H9 (cell line): Measurements from ENCODE around the gene DAPK2. TPM values are rescaled to one million over a fixed set of nuclear protein-coding genes. Genes with fewer than 3 reads are reported as not detected.

ENCODE experiments used
- DNase-seq: peaks from one replicate; pipeline ENCODE4 v3.0.0-alpha.2; 2017
- H2AFZ ChIP-seq: one replicate; pipeline ENCODE4 v1.6.1; 2013; ENCODE audit warnings: mild to moderate bottlenecking, low read length, control low read depth, moderate library complexity
- H2AK5ac ChIP-seq: 2 replicates; pipeline ENCODE4 v1.6.1; 2013; ENCODE audit warnings: low read length, control low read depth, mixed read lengths; ENCODE audit not compliant: insufficient read length
- H2BK120ac ChIP-seq: one replicate; pipeline ENCODE4 v1.6.1; 2013; ENCODE audit warnings: low read depth, mild to moderate bottlenecking, low read length, control low read depth, inconsistent platforms; ENCODE audit not compliant: poor library complexity, severe bottlenecking
- H2BK12ac ChIP-seq: 2 replicates; pipeline ENCODE4 v1.6.1; 2013; ENCODE audit warnings: low read length, control low read depth, mixed read lengths, low read depth; ENCODE audit not compliant: insufficient read length
- H2BK15ac ChIP-seq: 2 replicates; pipeline ENCODE4 v1.6.1; 2013; ENCODE audit warnings: low read depth, low read length, control low read depth
- H2BK20ac ChIP-seq: one replicate; pipeline ENCODE4 v1.6.1; 2013; ENCODE audit warnings: low read depth, mild to moderate bottlenecking, low read length, control low read depth, inconsistent platforms; ENCODE audit not compliant: poor library complexity, severe bottlenecking
- H2BK5ac ChIP-seq: 2 replicates; pipeline ENCODE4 v1.6.1; 2013; ENCODE audit warnings: low read length, control low read depth, mixed read lengths; ENCODE audit not compliant: insufficient read length
- H3K14ac ChIP-seq: 2 replicates; pipeline ENCODE4 v1.6.1; 2013; ENCODE audit warnings: low read length, control low read depth; ENCODE audit not compliant: insufficient read depth
- H3K18ac ChIP-seq: 2 replicates; pipeline ENCODE4 v1.6.1; 2013; ENCODE audit warnings: low read depth, mild to moderate bottlenecking, mixed read lengths, low read length, control low read depth; ENCODE audit not compliant: insufficient read length
- H3K23ac ChIP-seq: 2 replicates; pipeline ENCODE4 v1.6.1; 2013; ENCODE audit warnings: low read length, control low read depth, mixed read lengths, low read depth; ENCODE audit not compliant: insufficient read length
- H3K23me2 ChIP-seq: 2 replicates; pipeline ENCODE4 v1.6.1; 2013; ENCODE audit warnings: low read depth, mild to moderate bottlenecking, mixed read lengths, low read length, control low read depth; ENCODE audit not compliant: insufficient read length, poor library complexity, severe bottlenecking
- H3K27ac ChIP-seq: 2 replicates; pipeline ENCODE4 v1.5.1; 2013; ENCODE audit warnings: low read length, control low read depth, mixed read lengths, low read depth; ENCODE audit not compliant: insufficient read length
- H3K27me3 ChIP-seq: 2 replicates; pipeline ENCODE4 v1.6.1; 2013; ENCODE audit warnings: low read length, control low read depth, inconsistent platforms; ENCODE audit not compliant: insufficient read depth
- H3K4ac ChIP-seq: 2 replicates; pipeline ENCODE4 v1.6.1; 2013; ENCODE audit warnings: low read depth, mild to moderate bottlenecking, control low read depth, inconsistent platforms, low read length, moderate library complexity
- H3K4me1 ChIP-seq: 2 replicates; pipeline ENCODE4 v1.6.1; 2013; ENCODE audit warnings: low read length, control low read depth, inconsistent platforms; ENCODE audit not compliant: insufficient read depth
- H3K4me2 ChIP-seq: 2 replicates; pipeline ENCODE4 v1.6.1; 2013; ENCODE audit warnings: low read length, control low read depth, mixed read lengths; ENCODE audit not compliant: insufficient read length, insufficient read depth
- H3K56ac ChIP-seq: 2 replicates; pipeline ENCODE4 v1.6.1; 2013; ENCODE audit warnings: low read depth, mild to moderate bottlenecking, mixed read lengths, low read length, control low read depth; ENCODE audit not compliant: insufficient read length
- H3K79me1 ChIP-seq: 2 replicates; pipeline ENCODE4 v1.6.1; 2013; ENCODE audit warnings: low read depth, mild to moderate bottlenecking, moderate library complexity, low read length, control low read depth, inconsistent platforms; ENCODE audit not compliant: insufficient read depth, poor library complexity, severe bottlenecking
- H3K79me2 ChIP-seq: 2 replicates; pipeline ENCODE4 v1.6.1; 2013; ENCODE audit warnings: low read length, control low read depth, inconsistent platforms; ENCODE audit not compliant: insufficient read depth
- H3K9ac ChIP-seq: 2 replicates; pipeline ENCODE4 v1.6.1; 2013; ENCODE audit warnings: low read length, control low read depth, mixed read lengths; ENCODE audit not compliant: insufficient read length; ENCODE audit errors: extremely low read depth
- H3K9me3 ChIP-seq: one replicate; pipeline ENCODE4 v1.6.1; 2013; ENCODE audit warnings: low read depth, low read length, inconsistent platforms; ENCODE audit not compliant: control insufficient read depth
- H3T11ph ChIP-seq: one replicate; pipeline ENCODE4 v1.6.1; 2013; ENCODE audit warnings: mild to moderate bottlenecking, low read length, control low read depth, inconsistent platforms
- H4K20me1 ChIP-seq: one replicate; pipeline ENCODE4 v1.6.1; 2013; ENCODE audit not compliant: control insufficient read depth, insufficient read length, insufficient read depth
- H4K5ac ChIP-seq: 2 replicates; pipeline ENCODE4 v1.6.1; 2013; ENCODE audit warnings: low read depth, mild to moderate bottlenecking, mixed read lengths, low read length, control low read depth; ENCODE audit not compliant: insufficient read length
- H4K8ac ChIP-seq: replicated peaks from 2 replicates; pipeline ENCODE4 v1.6.1; 2013; ENCODE audit warnings: low read length, control low read depth, mixed read lengths, low read depth; ENCODE audit not compliant: insufficient read length
- H4K91ac ChIP-seq: 2 replicates; pipeline ENCODE4 v1.6.1; 2013; ENCODE audit warnings: low read depth, mild to moderate bottlenecking, moderate library complexity, mixed read lengths, low read length, control low read depth; ENCODE audit not compliant: insufficient read length
- H3K27ac Mint-ChIP-seq, 3 experiments: 2 replicates in 2 of 3; 3 replicates in 1 of 3; pipeline ENCODE4 v1.8.0; 2020 to 2021; ENCODE audit warnings: mixed read lengths in 3 of 3, mild to moderate bottlenecking in 1 of 3, moderate library complexity in 1 of 3
- H3K27me3 Mint-ChIP-seq: 2 replicates; pipeline ENCODE4 v1.8.0; 2021; ENCODE audit warnings: low read depth, mild to moderate bottlenecking, moderate library complexity, mixed read lengths
- H3K36me3 Mint-ChIP-seq, 3 experiments: 2 replicates in 2 of 3; 3 replicates in 1 of 3; pipeline ENCODE4 v1.8.0; 2020 to 2021; ENCODE audit warnings: low read depth in 3 of 3, mixed read lengths in 3 of 3; ENCODE audit not compliant: insufficient read depth in 1 of 3
- H3K4me1 Mint-ChIP-seq, 2 experiments: 2 replicates each; pipeline ENCODE4 v1.8.0; 2020; ENCODE audit warnings: mixed read lengths in 2 of 2
- H3K4me3 Mint-ChIP-seq, 2 experiments: 2 replicates in 1 of 2; 3 replicates in 1 of 2; pipeline ENCODE4 v1.8.0; 2020 to 2021; ENCODE audit warnings: mild to moderate bottlenecking in 2 of 2, mixed read lengths in 2 of 2, moderate library complexity in 1 of 2
- H3K9me3 Mint-ChIP-seq, 2 experiments: 2 replicates in 1 of 2; 3 replicates in 1 of 2; pipeline ENCODE4 v1.8.0; 2020; ENCODE audit warnings: mild to moderate bottlenecking in 2 of 2, mixed read lengths in 2 of 2, moderate library complexity in 1 of 2
- CTCF ChIP-seq: fragments of 200-600 bp; sonication (generic); conservative IDR thresholded peaks from 3 replicates; pipeline ENCODE4 v1.8.0; 2021; ENCODE audit warnings: antibody characterized with exemption, mild to moderate bottlenecking
- WGBS: extraction: QIAGEN DNeasy Blood & Tissue Kit; methylation state at CpG from one replicate; pipeline ENCODE4 v1.1.7; 2013; ENCODE audit warnings: missing lambda C conversion rate, low lambda C conversion rate, mixed read lengths; ENCODE audit not compliant: insufficient read length; ENCODE audit errors: extremely low coverage; 5-methylcytosine and 5-hydroxymethylcytosine counted together
- total RNA-seq: library from RNA; stranded (reverse); gene quantifications from 2 replicates; pipeline ENCODE4 v1.2.1, GENCODE V29; 2021

DAPK2 gene
- total RNA-seq, 1 experiment from 2014 or later = 3.5 TPM

DNA sequence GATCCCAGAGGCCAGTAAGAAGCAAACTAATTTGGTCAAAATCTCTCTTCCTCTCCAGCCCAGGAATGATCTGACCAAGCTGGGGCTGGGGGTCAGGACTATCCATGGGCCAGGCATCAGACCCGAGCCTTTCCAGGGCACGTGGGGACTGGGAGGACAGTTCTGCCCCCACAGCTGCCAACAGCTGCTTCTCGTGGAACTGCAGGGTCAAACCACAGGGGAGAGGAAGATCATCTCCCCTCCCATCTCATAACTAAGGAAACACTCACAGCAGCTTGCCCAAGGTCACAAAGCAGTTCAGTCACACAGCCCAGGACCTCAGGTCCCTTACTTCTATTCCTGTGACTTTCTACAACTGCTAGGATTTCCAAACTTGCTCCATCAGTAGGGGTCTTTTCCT lies 47.1 kb downstream of the DAPK2 start:
- H3K4me3 Mint-ChIP-seq = no peak overlapping the region
- Histone ChIP-seq H3K79me1 (no peaks in the 10 kb centered on the region), H2BK12ac (no peak overlapping the region), H2BK15ac (no peak overlapping the region), H3K9ac (no peak overlapping the region), H3K4me1 (no peaks in the 10 kb centered on the region), H3T11ph (no peak overlapping the region), H4K91ac (no peak overlapping the region), H2BK20ac (no peak overlapping the region), H2BK5ac (no peak overlapping the region), H2BK120ac (no peak overlapping the region), H4K5ac (no peak overlapping the region), H3K56ac (no peak overlapping the region), H4K20me1 (no peaks in the 10 kb centered on the region), H4K8ac (no peak overlapping the region), H3K27ac (no peak overlapping the region), H3K23me2 (no peaks in the 10 kb centered on the region), H2AFZ (no peak overlapping the region), H3K9me3 (no peaks in the 10 kb centered on the region), H3K27me3 (no peaks in the 10 kb centered on the region), H3K4ac (no peak overlapping the region), H3K79me2 (no peaks in the 10 kb centered on the region), H3K14ac (no peak overlapping the region), H3K18ac (peak overlapping the region; percentile 34), H3K23ac (no peak overlapping the region), H3K4me2 (no peak overlapping the region), H2AK5ac (no peak overlapping the region)
- WGBS = no CpG with 5 or more reads among the region's 3 CpGs
- H3K9me3 Mint-ChIP-seq = no peaks in the 10 kb centered on the region
- no peak for DNase-seq
- H3K36me3 Mint-ChIP-seq = no peaks in the 10 kb centered on the region
- TF ChIP-seq CTCF = no peak
- H3K4me1 Mint-ChIP-seq = peaks cover 0 to 7% of the 10 kb centered on the region in 2 experiments; a peak in 2 of 4 replicates
- H3K27me3 Mint-ChIP-seq = peaks cover 2% of the 10 kb centered on the region
- peak overlapping the region in 2 of 3 experiments; percentile 16 to 38; a peak in 1 of 7 replicates for H3K27ac Mint-ChIP-seq
